Adrenal gland (tissue), 12 donors: ENCODE data around the gene NME4. TPM values are rescaled to one million over a fixed set of nuclear protein-coding genes. Genes with fewer than 3 reads are reported as not detected.
A peak's percentile ranks its signal among the peaks of the same experiment; 100 is the strongest.

Experiments used
- DNase-seq, 7 donors: peaks; one replicate each; pipeline ENCODE4 v3.0.0-alpha.2; 2019 to 2020
- H3K27ac ChIP-seq, 5 donors: fragments of 200-600 bp; sonication (generic) in 4 of 5; 1 replicate in 3 of 5; 2 replicates in 2 of 5; pipeline versions ENCODE4 v1.5.1 to v1.8.0; 2016 to 2020; ENCODE audit warnings: mild to moderate bottlenecking in 1 of 5
- H3K27me3 ChIP-seq: fragments of 200-600 bp; 2 replicates; pipeline ENCODE4 v1.8.0; 2021
- H3K36me3 ChIP-seq, 2 donors: fragments of 200-600 bp; replicated peaks in 1 of 2; 1 replicate in 1 of 2; 2 replicates in 1 of 2; pipeline versions ENCODE4 v1.5.1 to v1.8.0; 2018 to 2022
- H3K4me1 ChIP-seq, 2 donors: fragments of 200-600 bp; replicated peaks in 1 of 2; 1 replicate in 1 of 2; 2 replicates in 1 of 2; pipeline versions ENCODE4 v1.5.1 to v1.8.0; 2018 to 2021
- H3K4me3 ChIP-seq, 4 donors: fragments of 200-600 bp; sonication (generic) in 3 of 4; one replicate each; pipeline ENCODE4 v1.5.1; 2016 to 2018
- H3K9me3 ChIP-seq, 3 donors: fragments of 200-600 bp; sonication (generic) in 1 of 3; replicated peaks in 1 of 3; 1 replicate in 2 of 3; 2 replicates in 1 of 3; pipeline versions ENCODE4 v1.5.1 to v1.8.0; 2016 to 2021
- CTCF ChIP-seq, 6 experiments: fragments of 450-650 bp in 4 of 6; fragments of 200-600 bp in 2 of 6; sonication (generic) in 1 of 6; IDR thresholded peaks; 1 replicate in 5 of 6; 2 replicates in 1 of 6; pipeline versions ENCODE4 v1.5.1 to v1.8.0; 2016 to 2021; ENCODE audit warnings: antibody characterized with exemption in 6 of 6, mild to moderate bottlenecking in 2 of 6, moderate library complexity in 1 of 6
- POLR2A ChIP-seq, 2 donors: fragments of 450-650 bp; IDR thresholded peaks; one replicate each; pipeline ENCODE4 v1.6.1; 2017; ENCODE audit warnings: antibody characterized with exemption in 2 of 2, mild to moderate bottlenecking in 2 of 2, moderate library complexity in 1 of 2
- WGBS, 4 donors: extraction: QIAGEN DNeasy Blood & Tissue Kit in 2 of 4; methylation state at CpG; one replicate each; pipeline versions ENCODE4 v1.1.5 to v1.1.7; 2013 to 2017; 5-methylcytosine and 5-hydroxymethylcytosine counted together
- intact Hi-C, 2 donors: fragments of 100-400 bp; cut with DNase I; formaldehyde crosslinking; loops; one replicate each; pipeline versions ENCODE4 v1.14.1 to v1.15.0; 2022 to 2023
- polyA plus RNA-seq, 3 donors: library from polyadenylated mRNA; stranded (reverse); fragments of 200-250 nt in 2 of 3; fragments of 350-450 nt in 1 of 3; fragmentation: Illumina TruSeq in 1 of 3; extraction: RNeasy Lipid Tissue Mini Kit (QIAGEN cat#74804) in 1 of 3; gene quantifications; one replicate each; pipeline ENCODE4 v1.2.3, GENCODE V29; 2013 to 2014
- total RNA-seq, 9 donors: library from RNA; depleted of rRNA in 4 of 9; stranded (reverse); fragments of >200 nt in 4 of 9; fragments of 120-200 nt in 1 of 9; fragmentation: NEBNext Ultra II Directional in 1 of 9; extraction: Animal tissue kit (Norgen Biotek cat#: 25700) in 1 of 9; gene quantifications; one replicate each; pipeline versions ENCODE4 v1.1.0 to v1.2.4, GENCODE V29; 2013 to 2023
- donor health status: healthy with polysubstance abuse.
- donor health status: Bipolar disorder and iron deficiency.
- donor health status: DM: yes; HTN: yes; CAD: no.
- donor health status: DM: no; HTN: no; CAD: no.
- donor health status: DM: no; HTN: no; CAD: no.
- donor health status: DM: yes; HTN: yes; CAD: no.

The NME4 gene
- total and polyA plus RNA-seq, 12 donors: 67.8 to 492 (median 169) TPM

GRCh38 chr16:425082-425718 lies 28.2 kb downstream of the NME4 start, which contains the start of gene RAB11FIP3:
Gene RAB11FIP3, plus strand, starts transcription at chr16:425649. Its CDS starts 358 bp downstream, at chr16:426007.
- peak in 1 of 6 experiments; percentile 29 for TF ChIP-seq CTCF (IDR thresholded peaks at IDR 0.05)
- peak; percentile 34 to 45 for TF ChIP-seq POLR2A (IDR thresholded peaks at IDR 0.05)
- 0 to 1% (median 0%) methylated on average over 6 to 77 of the region's 77 CpGs for WGBS, 4 donors
- Histone ChIP-seq H3K4me1 (peaks cover 24 to 47% of the 10 kb centered on the region in 2 donors), H3K36me3 (no peaks in the 10 kb centered on the region), H3K4me3 (peak within 1 kb of the TSS; percentile 23 to 76 (median 56)), H3K9me3 (no peaks in the 10 kb centered on the region), H3K27ac (peak within 1 kb of the TSS; percentile 46 to 94 (median 93)), H3K27me3 (no peaks in the 10 kb centered on the region)
- peak; percentile 63 to 90 (median 79) for DNase-seq
- intact Hi-C loops: no loop called here

GRCh38 chr16:425740-426114 lies 28.7 kb downstream of the NME4 start:
- H3K36me3 ChIP-seq: no peaks in the 10 kb centered on the region
- DNase-seq: no peak
- intact Hi-C loops: no loop called here

GRCh38 chr16:426115-426905 lies 29.3 kb downstream of the NME4 start:
- WGBS, 4 donors: 0 to 5% (median 0%) methylated on average over 4 to 95 of the region's 97 CpGs
- H3K4me1 ChIP-seq: peaks cover 24 to 47% of the 10 kb centered on the region in 2 donors
- H3K4me3 ChIP-seq: peak overlapping the region; percentile 23 to 76 (median 56)
- peak in 5 of 7 donors; percentile 21 to 42 (median 32) for DNase-seq
- intact Hi-C loops: no loop called here
- H3K27ac ChIP-seq: peak overlapping the region in 2 of 5 donors; percentile 26 to 94
- H3K9me3 ChIP-seq: no peaks in the 10 kb centered on the region
- H3K36me3 ChIP-seq: no peaks in the 10 kb centered on the region
- no peaks in the 10 kb centered on the region for H3K27me3 ChIP-seq
- TF ChIP-seq CTCF (IDR thresholded peaks at IDR 0.05) (no peak), POLR2A (IDR thresholded peaks at IDR 0.05) (peak in 1 of 2 donors; percentile 6)

More at GRCh38 chr16:425740-426114, 28.7 kb downstream of the NME4 start:
- no peak for TF ChIP-seq CTCF (IDR thresholded peaks at IDR 0.05)
- no peak for TF ChIP-seq POLR2A (IDR thresholded peaks at IDR 0.05)
- H3K27me3 ChIP-seq: no peaks in the 10 kb centered on the region
- peak overlapping the region in 3 of 4 donors; percentile 35 to 76 (median 40) for H3K4me3 ChIP-seq
- H3K27ac ChIP-seq: peak overlapping the region in 4 of 5 donors; percentile 74 to 94 (median 93)
- H3K4me1 ChIP-seq: peaks cover 24 to 47% of the 10 kb centered on the region in 2 donors
- WGBS, 4 donors: 0 to 1% methylated on average over 40 to 63 of the region's 63 CpGs; no CpG with 5 or more reads in 2 of the 4 donors
- H3K9me3 ChIP-seq: no peaks in the 10 kb centered on the region

- no peaks in the 10 kb centered on the region for H3K36me3 ChIP-seq
- peak overlapping the region in 3 of 4 donors; percentile 23 to 76 (median 73) for H3K4me3 ChIP-seq
- H3K27ac ChIP-seq: peak overlapping the region in 1 of 5 donors; percentile 94
- H3K9me3 ChIP-seq: no peaks in the 10 kb centered on the region
- peak in 4 of 7 donors; percentile 24 to 44 (median 28) for DNase-seq
- H3K4me1 ChIP-seq: peaks cover 24 to 47% of the 10 kb centered on the region in 2 donors
- H3K27me3 ChIP-seq: no peaks in the 10 kb centered on the region
- WGBS, 4 donors: 8 to 20% (median 16%) methylated on average over 7 to 13 of the region's 13 CpGs
- intact Hi-C loops: no loop called here
- no peak for TF ChIP-seq CTCF (IDR thresholded peaks at IDR 0.05)
- TF ChIP-seq POLR2A (IDR thresholded peaks at IDR 0.05): no peak
These were observed 29.9 kb downstream of the NME4 start for GRCh38 chr16:426906-427249.
